Tibial nerve (tissue), 4 donors: ENCODE measurements around the gene COL4A2. TPM values are rescaled to one million over a fixed set of nuclear protein-coding genes. Genes with fewer than 3 reads are reported as not detected.

Source experiments
- DNase-seq, 2 donors: peaks; one replicate each; pipeline ENCODE4 v3.0.0-alpha.2; 2019; ENCODE audit warnings: low spot score in 2 of 2
- H3K27ac ChIP-seq, 4 donors: fragments of 200-600 bp; sonication (generic) in 3 of 4; one replicate each; pipeline ENCODE4 v1.5.1; 2017 to 2019; ENCODE audit warnings: mild to moderate bottlenecking in 1 of 4
- H3K27me3 ChIP-seq, 2 donors: fragments of 200-600 bp; sonication (generic) in 1 of 2; one replicate each; pipeline versions ENCODE4 v1.5.1 to v1.6.0; 2017 to 2019
- H3K36me3 ChIP-seq, 3 donors: fragments of 200-600 bp; sonication (generic); one replicate each; pipeline ENCODE4 v1.5.1; 2018 to 2019
- H3K4me1 ChIP-seq, 4 donors: fragments of 200-600 bp; sonication (generic) in 3 of 4; one replicate each; pipeline ENCODE4 v1.5.1; 2017 to 2019
- H3K4me3 ChIP-seq, 4 donors: fragments of 200-600 bp; sonication (generic) in 3 of 4; one replicate each; pipeline ENCODE4 v1.5.1; 2017 to 2019; ENCODE audit warnings: mild to moderate bottlenecking in 1 of 4, moderate library complexity in 1 of 4
- H3K9me3 ChIP-seq, 4 donors: fragments of 200-600 bp; sonication (generic) in 3 of 4; one replicate each; pipeline ENCODE4 v1.5.1; 2017 to 2019
- EP300 ChIP-seq, 2 donors: sonication (generic); formaldehyde crosslinking; IDR thresholded peaks; one replicate each; pipeline ENCODE4 v1.6.1; 2017; ENCODE audit warnings: antibody characterized with exemption in 2 of 2, mild to moderate bottlenecking in 1 of 2
- POLR2A ChIP-seq, 2 donors: fragments of 450-650 bp; IDR thresholded peaks; one replicate each; pipeline ENCODE4 v1.6.1; 2017; ENCODE audit warnings: antibody characterized with exemption in 2 of 2, mild to moderate bottlenecking in 2 of 2, moderate library complexity in 2 of 2
- WGBS, 2 donors: methylation state at CpG; one replicate each; pipeline ENCODE4 v1.1.5; 2018; 5-methylcytosine and 5-hydroxymethylcytosine counted together
- total RNA-seq, 4 donors: library from RNA; depleted of rRNA; stranded (reverse); fragments of >200 nt; gene quantifications; one replicate each; pipeline ENCODE4 v1.1.0, GENCODE V29; 2016
- TF ChIP-seq, protein P1 (sequence below), 5 experiments: fragments of 200-600 bp in 3 of 5; fragments of 450-650 bp in 2 of 5; sonication (generic) in 3 of 5; IDR thresholded peaks; one replicate each; pipeline ENCODE4 v1.5.1; 2016 to 2019; ENCODE audit warnings: antibody characterized with exemption in 5 of 5, mild to moderate bottlenecking in 3 of 5, moderate library complexity in 2 of 5

Gene COL4A2
- total RNA-seq, 4 donors from 2014 or later: 576 to 821 (median 658) TPM

DNA sequence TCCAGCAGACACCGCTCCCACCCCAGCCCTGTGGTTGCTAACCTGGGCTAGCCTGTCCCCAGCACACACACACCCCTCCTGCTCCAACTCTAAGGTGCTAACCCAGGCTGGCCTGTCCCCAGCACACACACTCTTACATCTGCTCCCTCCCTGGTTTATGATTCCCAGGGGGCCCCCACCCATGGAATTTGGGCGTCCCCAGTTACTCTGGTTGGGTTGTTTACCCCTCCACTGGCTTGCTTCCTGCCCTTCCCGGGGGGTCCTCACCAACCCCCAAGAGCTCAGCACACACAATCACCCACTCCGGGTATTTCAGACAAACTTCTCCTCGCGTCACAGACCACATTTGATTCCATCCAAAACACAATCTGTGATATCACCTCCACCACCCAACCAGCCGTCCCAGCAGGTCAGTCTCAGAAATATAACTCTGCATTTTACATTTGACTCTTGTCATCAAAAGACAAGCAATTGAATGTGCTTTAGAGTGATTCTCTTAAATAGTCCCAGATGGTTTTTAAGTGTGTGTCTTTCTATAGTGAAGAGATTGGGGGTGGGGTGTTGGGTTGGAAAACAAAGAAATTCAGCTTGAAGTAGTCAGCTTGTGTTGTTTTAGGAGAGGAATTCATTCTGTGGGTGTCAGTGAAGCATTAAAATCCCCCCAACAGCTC lies 20.1 kb downstream of the COL4A2 start:
- 37 to 46% methylated on average over 6 to 7 of the region's 7 CpGs for WGBS, 2 donors
- H3K4me3 ChIP-seq: no peak overlapping the region
- H3K27me3 ChIP-seq: no peaks in the 10 kb centered on the region
- H3K9me3 ChIP-seq: no peaks in the 10 kb centered on the region
- peaks cover 0 to 13% (median 0%) of the 10 kb centered on the region in 3 donors for H3K36me3 ChIP-seq
- H3K27ac ChIP-seq: peak overlapping the region in 3 of 4 donors; percentile 17 to 84 (median 79)
- H3K4me1 ChIP-seq: peaks cover 0 to 97% (median 51%) of the 10 kb centered on the region in 4 donors
- TF ChIP-seq, protein P1, sequence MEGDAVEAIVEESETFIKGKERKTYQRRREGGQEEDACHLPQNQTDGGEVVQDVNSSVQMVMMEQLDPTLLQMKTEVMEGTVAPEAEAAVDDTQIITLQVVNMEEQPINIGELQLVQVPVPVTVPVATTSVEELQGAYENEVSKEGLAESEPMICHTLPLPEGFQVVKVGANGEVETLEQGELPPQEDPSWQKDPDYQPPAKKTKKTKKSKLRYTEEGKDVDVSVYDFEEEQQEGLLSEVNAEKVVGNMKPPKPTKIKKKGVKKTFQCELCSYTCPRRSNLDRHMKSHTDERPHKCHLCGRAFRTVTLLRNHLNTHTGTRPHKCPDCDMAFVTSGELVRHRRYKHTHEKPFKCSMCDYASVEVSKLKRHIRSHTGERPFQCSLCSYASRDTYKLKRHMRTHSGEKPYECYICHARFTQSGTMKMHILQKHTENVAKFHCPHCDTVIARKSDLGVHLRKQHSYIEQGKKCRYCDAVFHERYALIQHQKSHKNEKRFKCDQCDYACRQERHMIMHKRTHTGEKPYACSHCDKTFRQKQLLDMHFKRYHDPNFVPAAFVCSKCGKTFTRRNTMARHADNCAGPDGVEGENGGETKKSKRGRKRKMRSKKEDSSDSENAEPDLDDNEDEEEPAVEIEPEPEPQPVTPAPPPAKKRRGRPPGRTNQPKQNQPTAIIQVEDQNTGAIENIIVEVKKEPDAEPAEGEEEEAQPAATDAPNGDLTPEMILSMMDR (IDR thresholded peaks at IDR 0.05): no peak
- TF ChIP-seq EP300 (IDR thresholded peaks at IDR 0.05) (no peak), POLR2A (IDR thresholded peaks at IDR 0.05) (no peak)
- DNase-seq: no peak

DNA sequence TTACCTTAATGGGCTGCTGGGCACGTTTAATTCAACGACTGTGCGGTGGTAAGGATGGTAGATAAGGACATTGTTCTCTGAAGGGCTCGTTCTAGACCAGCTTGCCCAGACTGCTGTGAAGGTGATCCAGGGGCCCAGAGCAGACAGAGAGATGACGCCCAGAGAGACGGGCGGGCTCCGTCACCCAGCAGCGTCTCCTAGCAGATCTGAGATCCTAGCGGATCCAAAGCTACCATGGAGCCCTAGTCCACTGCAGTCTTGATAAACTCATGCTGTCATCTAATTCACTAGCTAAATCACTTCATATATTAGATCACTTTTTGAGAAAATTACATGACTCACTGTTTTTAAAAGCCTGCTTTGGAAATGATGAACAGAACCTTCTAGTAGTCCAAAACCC lies 21.5 kb downstream of the COL4A2 start:
- Histone ChIP-seq H3K27ac (peak overlapping the region in 2 of 4 donors; percentile 79 to 84), H3K4me1 (peaks cover 0 to 98% (median 47%) of the 10 kb centered on the region in 4 donors), H3K9me3 (no peaks in the 10 kb centered on the region), H3K27me3 (no peaks in the 10 kb centered on the region), H3K36me3 (peaks cover 0 to 13% (median 0%) of the 10 kb centered on the region in 3 donors), H3K4me3 (no peak overlapping the region)
- TF ChIP-seq POLR2A (IDR thresholded peaks at IDR 0.05): no peak
- TF ChIP-seq EP300 (IDR thresholded peaks at IDR 0.05): no peak
- TF ChIP-seq, protein P1 (IDR thresholded peaks at IDR 0.05): no peak
- DNase-seq: no peak
- WGBS, 2 donors: 86 to 90% methylated on average over 10 of the region's 10 CpGs

DNA sequence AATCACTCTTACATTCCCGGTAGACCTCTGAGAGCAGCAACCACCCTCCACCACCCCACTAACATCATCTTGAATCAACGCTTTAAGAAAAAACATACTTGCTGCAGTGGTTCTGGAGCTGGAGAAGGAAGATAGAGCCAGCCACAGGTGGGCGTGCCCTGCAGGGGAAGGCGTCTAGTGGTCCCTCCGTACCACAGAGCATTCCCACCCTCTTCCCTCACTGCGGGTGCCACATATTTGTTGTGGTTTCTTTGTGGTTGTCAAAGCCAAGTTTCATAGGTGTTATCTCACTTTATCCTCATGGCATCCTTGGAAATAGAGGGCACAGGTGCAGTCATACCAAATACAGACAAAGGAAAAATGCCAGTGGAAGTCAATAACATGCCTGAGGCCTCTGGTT lies 22.2 kb downstream of the COL4A2 start:
- Histone ChIP-seq H3K36me3 (peaks cover 0 to 13% (median 0%) of the 10 kb centered on the region in 3 donors), H3K4me3 (no peak overlapping the region), H3K9me3 (no peaks in the 10 kb centered on the region), H3K27ac (peak overlapping the region in 3 of 4 donors; percentile 62 to 84 (median 79)), H3K4me1 (peaks cover 0 to 98% (median 43%) of the 10 kb centered on the region in 4 donors), H3K27me3 (no peaks in the 10 kb centered on the region)
- WGBS, 2 donors: 74 to 82% methylated on average over 6 of the region's 6 CpGs
- no peak for DNase-seq
- no peak for TF ChIP-seq POLR2A (IDR thresholded peaks at IDR 0.05)
- TF ChIP-seq, protein P1 (IDR thresholded peaks at IDR 0.05): no peak
- TF ChIP-seq EP300 (IDR thresholded peaks at IDR 0.05): no peak

DNA sequence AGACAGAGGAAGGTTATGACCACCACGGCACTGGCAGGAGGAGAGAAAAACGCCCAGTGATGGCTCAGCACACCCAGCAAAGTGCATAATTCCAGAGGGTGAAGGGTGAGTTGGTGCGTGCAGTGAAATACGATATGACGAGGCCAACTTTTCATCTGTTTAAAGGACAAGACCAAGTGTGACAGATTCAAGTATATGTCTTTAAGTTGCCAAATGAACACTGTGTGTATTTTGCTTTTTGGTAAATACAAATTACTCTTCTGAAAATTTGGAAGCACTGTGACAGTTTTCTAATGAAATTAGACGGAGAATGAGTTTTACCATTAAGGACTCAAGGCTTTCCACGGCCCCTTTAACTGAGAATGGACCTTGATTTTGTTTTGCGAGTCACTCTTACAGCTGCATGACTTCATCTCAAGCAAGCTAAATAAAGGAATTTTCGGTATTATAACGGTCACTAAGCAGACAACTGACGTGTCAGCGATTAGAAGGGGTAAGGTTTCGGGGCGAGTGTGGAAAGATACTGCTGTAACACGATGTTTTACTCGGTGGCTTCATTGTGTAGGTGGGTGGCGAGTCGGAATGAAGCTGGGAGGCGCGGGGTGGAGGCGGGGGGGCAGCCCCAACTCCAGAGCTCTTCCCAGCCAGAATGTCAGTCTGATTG lies 22.8 kb downstream of the COL4A2 start:
- DNase-seq: no peak
- Histone ChIP-seq H3K4me1 (peaks cover 0 to 96% (median 37%) of the 10 kb centered on the region in 4 donors), H3K4me3 (peak overlapping the region in 2 of 4 donors; percentile 11 to 12), H3K36me3 (peaks cover 0 to 13% (median 0%) of the 10 kb centered on the region in 3 donors), H3K9me3 (no peaks in the 10 kb centered on the region), H3K27me3 (no peaks in the 10 kb centered on the region), H3K27ac (peak overlapping the region in 3 of 4 donors; percentile 62 to 84 (median 79))
- 51 to 59% methylated on average over 21 of the region's 21 CpGs for WGBS, 2 donors
- TF ChIP-seq POLR2A (IDR thresholded peaks at IDR 0.05) (no peak), EP300 (IDR thresholded peaks at IDR 0.05) (no peak)
- TF ChIP-seq, protein P1 (IDR thresholded peaks at IDR 0.05): no peak
